Measurements from ENCODE around the gene RIOX2. TPM values are rescaled to one million over a fixed set of nuclear protein-coding genes. Genes with fewer than 3 reads are reported as not detected.

Gene RIOX2
- polyA plus RNA-seq, 3 donors: 15.3 to 18.7 (median 18.3) TPM

- Histone ChIP-seq H3K4me1 (ENCODE audit: control insufficient read depth in 1 of 2, insufficient read depth in 2 of 2, low read length in 2 of 2) (peaks cover 0 to 2% of the 10 kb centered on the region in 2 donors), H3K27me3 (ENCODE audit: control insufficient read depth in 2 of 2, insufficient read depth in 2 of 2, low read length in 2 of 2) (no peaks in the 10 kb centered on the region), H4K20me1 (ENCODE audit: insufficient read depth, low read length) (no peaks in the 10 kb centered on the region), H3K79me2 (ENCODE audit: insufficient read depth, low read length) (no peaks in the 10 kb centered on the region), H3K9me3 (replicated peaks in 1 of 2; ENCODE audit: control insufficient read depth in 1 of 2, insufficient read depth in 1 of 2, low read length in 2 of 2) (no peaks in the 10 kb centered on the region), H3K4me3 (replicated peaks in 1 of 3; ENCODE audit: low read depth in 2 of 3, low read length in 3 of 3) (no peak overlapping the region), H3K9ac (ENCODE audit: insufficient read depth, low read length, poor library complexity, severe bottlenecking) (no peak overlapping the region), H3K36me3 (replicated peaks in 1 of 2; ENCODE audit: control insufficient read depth in 1 of 2, insufficient read depth in 2 of 2, low read length in 2 of 2) (no peaks in the 10 kb centered on the region), H2AFZ (ENCODE audit: insufficient read depth, low read depth, low read length, poor library complexity, severe bottlenecking) (no peak overlapping the region), H3K4me2 (replicated peaks; ENCODE audit: extremely low read depth, low read length, poor library complexity, severe bottlenecking) (no peak overlapping the region), H3K27ac (ENCODE audit: low read depth in 1 of 2, low read length in 2 of 2) (no peak overlapping the region)
- Mint-ChIP-seq H3K27ac (no peak overlapping the region), H3K36me3 (no peaks in the 10 kb centered on the region), H3K4me3 (no peak overlapping the region), H3K27me3 (ENCODE audit: low read depth in 3 of 3) (peaks cover 0 to 3% (median 0%) of the 10 kb centered on the region in 3 donors), H3K9me3 (no peaks in the 10 kb centered on the region), H3K4me1 (peaks cover 8% of the 10 kb centered on the region)
- DNase-seq: no peak
- 100% methylated on average over 3 of the region's 3 CpGs for WGBS (ENCODE audit: insufficient coverage)
- intact Hi-C loops (cut with micrococcal nuclease): no loop called here
- no peak for TF ChIP-seq CTCF (IDR thresholded peaks at IDR 0.05)
These were observed 7.4 kb upstream of the RIOX2 start for GRCh38 chr3:97979610-97980009.

- Mint-ChIP-seq H3K27me3 (ENCODE audit: low read depth in 3 of 3) (peaks cover 0 to 3% (median 0%) of the 10 kb centered on the region in 3 donors), H3K9me3 (peaks cover 0 to 2% (median 0%) of the 10 kb centered on the region in 7 donors)
- intact Hi-C loops (cut with micrococcal nuclease): no loop called here
These were observed 3.2 kb upstream of the RIOX2 start for GRCh38 chr3:97975466-97975865.

More at GRCh38 chr3:97975466-97975865, 3.2 kb upstream of the RIOX2 start:
- no CpG with 5 or more reads among the region's 1 CpG for WGBS (ENCODE audit: insufficient coverage)
- Mint-ChIP-seq H3K4me3 (no peak overlapping the region), H3K36me3 (no peaks in the 10 kb centered on the region), H3K4me1 (peaks cover 37% of the 10 kb centered on the region), H3K27ac (no peak overlapping the region)
- DNase-seq: no peak
- H3K27ac ChIP-seq (ENCODE audit: low read depth in 1 of 2, low read length in 2 of 2): no peak overlapping the region
- H3K4me3 ChIP-seq (replicated peaks in 1 of 3; ENCODE audit: low read depth in 2 of 3, low read length in 3 of 3): no peak overlapping the region
- H3K27me3 ChIP-seq (ENCODE audit: control insufficient read depth in 2 of 2, insufficient read depth in 2 of 2, low read length in 2 of 2): no peaks in the 10 kb centered on the region
- peaks cover 32 to 33% of the 10 kb centered on the region in 2 donors for H3K4me1 ChIP-seq (ENCODE audit: control insufficient read depth in 1 of 2, insufficient read depth in 2 of 2, low read length in 2 of 2)
- H2AFZ ChIP-seq (ENCODE audit: insufficient read depth, low read depth, low read length, poor library complexity, severe bottlenecking): no peak overlapping the region
- no peaks in the 10 kb centered on the region for H3K36me3 ChIP-seq (replicated peaks in 1 of 2; ENCODE audit: control insufficient read depth in 1 of 2, insufficient read depth in 2 of 2, low read length in 2 of 2)
- no peaks in the 10 kb centered on the region for H3K9me3 ChIP-seq (replicated peaks in 1 of 2; ENCODE audit: control insufficient read depth in 1 of 2, insufficient read depth in 1 of 2, low read length in 2 of 2)
- no peak overlapping the region for H3K4me2 ChIP-seq (replicated peaks; ENCODE audit: extremely low read depth, low read length, poor library complexity, severe bottlenecking)
- no peak for TF ChIP-seq CTCF (IDR thresholded peaks at IDR 0.05)
- no peaks in the 10 kb centered on the region for H4K20me1 ChIP-seq (ENCODE audit: insufficient read depth, low read length)
- H3K9ac ChIP-seq (ENCODE audit: insufficient read depth, low read length, poor library complexity, severe bottlenecking): no peak overlapping the region
- peaks cover 2% of the 10 kb centered on the region for H3K79me2 ChIP-seq (ENCODE audit: insufficient read depth, low read length)

All from CD14-positive monocyte (primary cell).